ENCODE results near the gene RUBCNL. TPM values are rescaled to one million over a fixed set of nuclear protein-coding genes. Genes with fewer than 3 reads are reported as not detected.

The RUBCNL gene
- total RNA-seq, 1 experiment from 2014 or later: 1.4 TPM

DNA sequence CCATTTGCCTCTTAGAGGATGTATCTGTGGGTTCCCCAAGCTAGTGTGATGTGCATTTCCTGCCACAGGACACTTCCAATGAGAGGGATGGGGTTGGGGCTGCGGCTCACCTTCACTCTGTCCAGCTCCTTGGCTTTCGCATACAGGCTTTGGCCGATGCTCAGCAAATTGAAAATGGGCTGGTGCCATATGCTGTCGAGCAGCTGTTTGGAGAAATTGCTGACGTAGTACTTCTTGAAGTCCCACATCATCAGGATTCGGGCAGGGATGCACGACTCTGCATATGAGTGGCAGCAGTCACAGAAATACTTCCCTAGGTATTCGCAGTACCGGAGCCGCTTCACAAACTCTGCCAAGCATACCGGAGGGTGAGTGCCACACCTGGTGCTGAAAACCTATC, 37.0 kb downstream of the RUBCNL start:
- Mint-ChIP-seq H3K27ac (no peak overlapping the region), H3K27me3 (ENCODE audit: low read depth) (no peaks in the 10 kb centered on the region), H3K4me1 (peaks cover 4 to 6% of the 10 kb centered on the region in 2 experiments; a peak in 3 of 4 replicates), H3K36me3 (ENCODE audit: insufficient read depth in 1 of 3, low read depth in 3 of 3) (peaks cover 0 to 5% (median 0%) of the 10 kb centered on the region in 3 experiments; a peak in 1 of 7 replicates), H3K4me3 (no peak overlapping the region), H3K9me3 (peaks cover 0 to 4% of the 10 kb centered on the region in 2 experiments; a peak in 1 of 5 replicates)
- no peak overlapping the region for H2BK20ac ChIP-seq (ENCODE audit: low read depth, low read length, poor library complexity, severe bottlenecking)
- H3K9me3 ChIP-seq (ENCODE audit: control insufficient read depth, low read depth, low read length): no peaks in the 10 kb centered on the region
- no peak overlapping the region for H3K4ac ChIP-seq (ENCODE audit: low read depth, low read length)
- no peaks in the 10 kb centered on the region for H4K20me1 ChIP-seq (ENCODE audit: control insufficient read depth, insufficient read depth, insufficient read length)
- H2BK120ac ChIP-seq (ENCODE audit: low read depth, low read length, poor library complexity, severe bottlenecking): no peak overlapping the region
- H3K27me3 ChIP-seq (ENCODE audit: insufficient read depth, low read length): no peaks in the 10 kb centered on the region
- H3K14ac ChIP-seq (ENCODE audit: insufficient read depth, low read length): no peak overlapping the region
- no peak overlapping the region for H3T11ph ChIP-seq (ENCODE audit: low read length)
- no peak overlapping the region for H3K27ac ChIP-seq (ENCODE audit: insufficient read length, low read depth, low read length)
- H2AFZ ChIP-seq (ENCODE audit: low read length): no peak overlapping the region
- WGBS (ENCODE audit: extremely low coverage, insufficient read length, low lambda C conversion rate): no CpG with 5 or more reads among the region's 11 CpGs
- no peak overlapping the region for H2BK12ac ChIP-seq (ENCODE audit: insufficient read length, low read depth, low read length)
- DNase-seq: no peak
- no peak overlapping the region for H4K8ac ChIP-seq (replicated peaks; ENCODE audit: insufficient read length, low read depth, low read length)
- no peak overlapping the region for H3K23ac ChIP-seq (ENCODE audit: insufficient read length, low read depth, low read length)
- H3K79me1 ChIP-seq (ENCODE audit: insufficient read depth, low read depth, low read length, poor library complexity, severe bottlenecking): no peaks in the 10 kb centered on the region
- TF ChIP-seq, protein P1, sequence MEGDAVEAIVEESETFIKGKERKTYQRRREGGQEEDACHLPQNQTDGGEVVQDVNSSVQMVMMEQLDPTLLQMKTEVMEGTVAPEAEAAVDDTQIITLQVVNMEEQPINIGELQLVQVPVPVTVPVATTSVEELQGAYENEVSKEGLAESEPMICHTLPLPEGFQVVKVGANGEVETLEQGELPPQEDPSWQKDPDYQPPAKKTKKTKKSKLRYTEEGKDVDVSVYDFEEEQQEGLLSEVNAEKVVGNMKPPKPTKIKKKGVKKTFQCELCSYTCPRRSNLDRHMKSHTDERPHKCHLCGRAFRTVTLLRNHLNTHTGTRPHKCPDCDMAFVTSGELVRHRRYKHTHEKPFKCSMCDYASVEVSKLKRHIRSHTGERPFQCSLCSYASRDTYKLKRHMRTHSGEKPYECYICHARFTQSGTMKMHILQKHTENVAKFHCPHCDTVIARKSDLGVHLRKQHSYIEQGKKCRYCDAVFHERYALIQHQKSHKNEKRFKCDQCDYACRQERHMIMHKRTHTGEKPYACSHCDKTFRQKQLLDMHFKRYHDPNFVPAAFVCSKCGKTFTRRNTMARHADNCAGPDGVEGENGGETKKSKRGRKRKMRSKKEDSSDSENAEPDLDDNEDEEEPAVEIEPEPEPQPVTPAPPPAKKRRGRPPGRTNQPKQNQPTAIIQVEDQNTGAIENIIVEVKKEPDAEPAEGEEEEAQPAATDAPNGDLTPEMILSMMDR (conservative IDR thresholded peaks at IDR 0.05): no peak
- no peaks in the 10 kb centered on the region for H3K79me2 ChIP-seq (ENCODE audit: insufficient read depth, low read length)
- no peaks in the 10 kb centered on the region for H3K4me1 ChIP-seq (ENCODE audit: insufficient read depth, low read length)
- no peak overlapping the region for H2BK15ac ChIP-seq (ENCODE audit: low read depth, low read length)
- H3K4me2 ChIP-seq (ENCODE audit: insufficient read depth, insufficient read length, low read length): no peak overlapping the region
- H4K91ac ChIP-seq (ENCODE audit: insufficient read length, low read depth, low read length): no peak overlapping the region
- H2AK5ac ChIP-seq (ENCODE audit: insufficient read length, low read length): no peak overlapping the region
- no peak overlapping the region for H4K5ac ChIP-seq (ENCODE audit: insufficient read length, low read depth, low read length)
- H3K23me2 ChIP-seq (ENCODE audit: insufficient read length, low read depth, low read length, poor library complexity, severe bottlenecking): no peaks in the 10 kb centered on the region
- no peak overlapping the region for H3K9ac ChIP-seq (ENCODE audit: extremely low read depth, insufficient read length, low read length)
- no peak overlapping the region for H2BK5ac ChIP-seq (ENCODE audit: insufficient read length, low read length)
- no peak overlapping the region for H3K56ac ChIP-seq (ENCODE audit: insufficient read length, low read depth, low read length)
- H3K18ac ChIP-seq (ENCODE audit: insufficient read length, low read depth, low read length): no peak overlapping the region
